K562 (cell line): ENCODE data around the gene HMG20B. TPM values are rescaled to one million over a fixed set of nuclear protein-coding genes. Genes with fewer than 3 reads are reported as not detected.

Source experiments
- ARNT ChIP-seq, 2 experiments: fragments of 450-650 bp; IDR thresholded peaks; 2 replicates each; pipeline ENCODE4 v1.6.1; 2016; ENCODE audit warnings: mild to moderate bottlenecking in 1 of 2
- BHLHE40 ChIP-seq: IDR thresholded peaks from 2 replicates; pipeline ENCODE4 v1.6.1; 2011; ENCODE audit warnings: low read length, improper control_type of control experiment
- HEY1 ChIP-seq: fragments of 250-450 bp; sonication (Bioruptor Pico); IDR thresholded peaks from 2 replicates; pipeline ENCODE4 v1.5.0; 2020; ENCODE audit warnings: mild to moderate bottlenecking, moderate library complexity, borderline replicate concordance
- KAT8 ChIP-seq: fragments of 450-650 bp; IDR thresholded peaks from 2 replicates; pipeline ENCODE4 v1.6.1; 2016; ENCODE audit warnings: low read depth, mild to moderate bottlenecking
- MAFF ChIP-seq: IDR thresholded peaks from 2 replicates; pipeline ENCODE4 v1.6.1; 2012; ENCODE audit warnings: low read length, improper control_type of control experiment
- MTA1 ChIP-seq: fragments of 450-650 bp; IDR thresholded peaks from 2 replicates; pipeline ENCODE4 v1.6.1; 2017; ENCODE audit warnings: borderline replicate concordance
- PTRF ChIP-seq: fragments of 450-650 bp; IDR thresholded peaks from 2 replicates; pipeline ENCODE4 v1.6.1; 2016; ENCODE audit warnings: mild to moderate bottlenecking, missing genetic modification characterization, missing compliant biosample characterization
- SUPT5H ChIP-seq: fragments of 450-650 bp; IDR thresholded peaks from 2 replicates; pipeline ENCODE4 v1.6.1; 2016
- TBL1XR1 ChIP-seq, 2 experiments: IDR thresholded peaks; 2 replicates each; pipeline ENCODE4 v1.6.1; 2012; ENCODE audit warnings: improper control_type of control experiment in 2 of 2, low read length in 2 of 2, mild to moderate bottlenecking in 1 of 2
- TFAM ChIP-seq: fragments of 250-450 bp; sonication (Bioruptor Pico); conservative IDR thresholded peaks from 2 replicates; pipeline ENCODE4 v1.5.0; 2021; ENCODE audit warnings: mild to moderate bottlenecking, moderate library complexity
- ZBTB17 ChIP-seq: fragments of 450-650 bp; formaldehyde crosslinking; IDR thresholded peaks from 2 replicates; pipeline ENCODE4 v1.4.0; 2020; ENCODE audit warnings: mild to moderate bottlenecking
- ZFP1 ChIP-seq: fragments of 450-650 bp; formaldehyde crosslinking; IDR thresholded peaks from 2 replicates; pipeline ENCODE4 v1.4.0; 2020; ENCODE audit warnings: mild to moderate bottlenecking, mixed read lengths
- ZNF124 ChIP-seq: sonication (generic); formaldehyde crosslinking; IDR thresholded peaks from 2 replicates; pipeline ENCODE4 v1.8.1; 2022; ENCODE audit warnings: missing genetic modification reagents
- ZNF134 ChIP-seq: fragments of 250-450 bp; sonication (Bioruptor Pico); conservative IDR thresholded peaks from 2 replicates; pipeline ENCODE4 v1.4.0; 2020
- ZNF41 ChIP-seq: fragments of 250-450 bp; sonication (Bioruptor Pico); conservative IDR thresholded peaks from 2 replicates; pipeline ENCODE4 v1.4.0; 2020; ENCODE audit warnings: mild to moderate bottlenecking
- ZNF75A ChIP-seq: fragments of 450-650 bp; formaldehyde crosslinking; IDR thresholded peaks from 2 replicates; pipeline ENCODE4 v1.4.0; 2020; ENCODE audit warnings: mild to moderate bottlenecking
- ZNF778 ChIP-seq: fragments of 450-650 bp; formaldehyde crosslinking; IDR thresholded peaks from 2 replicates; pipeline ENCODE4 v1.4.0; 2020; ENCODE audit warnings: mild to moderate bottlenecking, moderate library complexity
- polyA plus RNA-seq, 8 experiments: library from polyadenylated mRNA; depleted of rRNA in 4 of 8; stranded (reverse) in 5 of 8; unstranded in 3 of 8; fragments of >200 nt; fragmentation: Nextera tagmentation in 2 of 8; fragmentation: Illumina TruSeq in 1 of 8; extraction: Ambion mirVana in 2 of 8; extraction: Trizol in 1 of 8; gene quantifications; 2 replicates each; pipeline versions ENCODE4 v1.2.1 to v1.2.3, GENCODE V29; 2011 to 2014; ENCODE audit warnings: inconsistent platforms in 1 of 8, missing spikeins in 1 of 8
- total RNA-seq, 7 experiments: library from RNA; depleted of rRNA in 6 of 7; stranded (reverse); fragments of >200 nt in 6 of 7; fragmentation: Illumina TruSeq in 2 of 7; extraction: Trizol in 2 of 7; gene quantifications; 2 replicates each; pipeline versions ENCODE4 v1.2.1 to v1.2.3, GENCODE V29; 2011 to 2021; ENCODE audit warnings: low replicate concordance in 1 of 7
- TF ChIP-seq, protein P1 (sequence below): fragments of 150-350 bp; conservative IDR thresholded peaks from 2 replicates; pipeline ENCODE4 v1.6.1; 2014; ENCODE audit warnings: low read length
- TF ChIP-seq, protein P2 (sequence below): fragments of 450-650 bp; IDR thresholded peaks from 2 replicates; pipeline ENCODE4 v1.6.1; 2016; ENCODE audit warnings: borderline replicate concordance
- TF ChIP-seq, protein P3 (sequence below), 2 experiments: fragments of 150-350 bp in 1 of 2; IDR thresholded peaks; 2 replicates each; pipeline ENCODE4 v1.6.1; 2012 to 2016; ENCODE audit warnings: low read depth in 2 of 2, low read length in 2 of 2, mild to moderate bottlenecking in 1 of 2, moderate library complexity in 1 of 2
- TF ChIP-seq, protein P4 (sequence below): sonication (generic); formaldehyde crosslinking; IDR thresholded peaks from 2 replicates; pipeline ENCODE4 v1.8.1; 2022; ENCODE audit warnings: missing genetic modification reagents

HMG20B gene
- total and polyA plus RNA-seq, 9 of the 15 experiments (the other 6 are each of a cell fraction or from before 2014, with no cell fraction given): 0.35 to 172 (median 38.6) TPM

DNA sequence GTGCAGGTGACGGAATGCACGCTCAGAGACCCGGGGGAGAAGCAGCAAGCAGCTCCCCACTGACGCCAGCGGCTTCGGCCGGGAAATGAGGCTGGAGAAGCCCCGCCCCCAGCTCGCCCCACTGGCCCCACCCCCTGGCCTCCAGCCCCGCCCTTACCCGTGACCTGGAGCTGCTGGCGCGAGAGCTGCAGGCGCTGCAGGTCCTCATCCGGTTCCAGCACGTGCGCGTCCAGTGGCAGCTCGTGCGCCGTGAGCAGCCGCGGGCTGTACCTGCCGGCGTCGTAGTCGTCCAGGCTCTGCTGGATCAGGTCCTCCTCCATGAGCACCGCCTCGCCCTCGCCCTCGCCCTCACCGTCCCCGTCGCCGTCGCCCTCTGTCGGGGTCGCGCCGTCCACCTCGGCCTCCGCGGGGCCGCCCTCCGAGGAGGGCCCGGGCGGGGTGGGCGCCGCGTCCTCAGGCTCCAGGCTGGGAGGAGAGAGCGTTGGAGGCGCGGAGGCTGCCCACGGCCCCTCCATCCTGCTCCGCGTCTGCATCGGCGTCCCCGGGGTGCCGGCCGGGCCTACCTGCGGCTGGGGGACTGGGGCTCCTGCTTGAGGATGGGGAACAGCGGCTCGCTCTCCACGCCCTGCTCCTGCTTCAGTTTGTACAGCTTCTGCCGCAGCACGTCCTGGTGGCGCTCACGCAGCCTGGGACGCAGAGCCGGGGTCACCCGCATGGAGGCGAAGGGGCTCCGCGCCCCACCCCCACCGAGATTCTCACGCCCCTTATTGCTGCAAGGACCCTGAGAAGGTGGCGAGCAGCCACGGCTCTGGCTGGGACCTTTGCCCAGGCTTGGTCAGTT lies 40.4 kb downstream of the HMG20B start (continued):
- TF ChIP-seq, protein P1, sequence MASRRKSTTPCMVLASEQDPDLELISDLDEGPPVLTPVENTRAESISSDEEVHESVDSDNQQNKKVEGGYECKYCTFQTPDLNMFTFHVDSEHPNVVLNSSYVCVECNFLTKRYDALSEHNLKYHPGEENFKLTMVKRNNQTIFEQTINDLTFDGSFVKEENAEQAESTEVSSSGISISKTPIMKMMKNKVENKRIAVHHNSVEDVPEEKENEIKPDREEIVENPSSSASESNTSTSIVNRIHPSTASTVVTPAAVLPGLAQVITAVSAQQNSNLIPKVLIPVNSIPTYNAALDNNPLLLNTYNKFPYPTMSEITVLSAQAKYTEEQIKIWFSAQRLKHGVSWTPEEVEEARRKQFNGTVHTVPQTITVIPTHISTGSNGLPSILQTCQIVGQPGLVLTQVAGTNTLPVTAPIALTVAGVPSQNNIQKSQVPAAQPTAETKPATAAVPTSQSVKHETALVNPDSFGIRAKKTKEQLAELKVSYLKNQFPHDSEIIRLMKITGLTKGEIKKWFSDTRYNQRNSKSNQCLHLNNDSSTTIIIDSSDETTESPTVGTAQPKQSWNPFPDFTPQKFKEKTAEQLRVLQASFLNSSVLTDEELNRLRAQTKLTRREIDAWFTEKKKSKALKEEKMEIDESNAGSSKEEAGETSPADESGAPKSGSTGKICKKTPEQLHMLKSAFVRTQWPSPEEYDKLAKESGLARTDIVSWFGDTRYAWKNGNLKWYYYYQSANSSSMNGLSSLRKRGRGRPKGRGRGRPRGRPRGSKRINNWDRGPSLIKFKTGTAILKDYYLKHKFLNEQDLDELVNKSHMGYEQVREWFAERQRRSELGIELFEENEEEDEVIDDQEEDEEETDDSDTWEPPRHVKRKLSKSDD: no peak
- TF ChIP-seq ZNF41 (no peak), ZNF778 (CRISPR knock-in tag) (no peak), HEY1 (CRISPR knock-in tag) (no peak), MTA1 (no peak), ZNF75A (CRISPR knock-in tag) (no peak), TFAM (CRISPR knock-in tag) (no peak), PTRF (tag) (no peak), ZNF134 (no peak), MAFF (no peak), BHLHE40 (peak; percentile 99), ARNT (IDR thresholded peaks at IDR 0.05) (no peak), SUPT5H (no peak), KAT8 (no peak), ZBTB17 (CRISPR knock-in tag) (no peak), ZFP1 (CRISPR knock-in tag) (no peak), TBL1XR1 (IDR thresholded peaks at IDR 0.05; ENCODE audit: low read length in 2 of 2) (no peak), ZNF124 (no peak)
- TF ChIP-seq, protein P2, sequence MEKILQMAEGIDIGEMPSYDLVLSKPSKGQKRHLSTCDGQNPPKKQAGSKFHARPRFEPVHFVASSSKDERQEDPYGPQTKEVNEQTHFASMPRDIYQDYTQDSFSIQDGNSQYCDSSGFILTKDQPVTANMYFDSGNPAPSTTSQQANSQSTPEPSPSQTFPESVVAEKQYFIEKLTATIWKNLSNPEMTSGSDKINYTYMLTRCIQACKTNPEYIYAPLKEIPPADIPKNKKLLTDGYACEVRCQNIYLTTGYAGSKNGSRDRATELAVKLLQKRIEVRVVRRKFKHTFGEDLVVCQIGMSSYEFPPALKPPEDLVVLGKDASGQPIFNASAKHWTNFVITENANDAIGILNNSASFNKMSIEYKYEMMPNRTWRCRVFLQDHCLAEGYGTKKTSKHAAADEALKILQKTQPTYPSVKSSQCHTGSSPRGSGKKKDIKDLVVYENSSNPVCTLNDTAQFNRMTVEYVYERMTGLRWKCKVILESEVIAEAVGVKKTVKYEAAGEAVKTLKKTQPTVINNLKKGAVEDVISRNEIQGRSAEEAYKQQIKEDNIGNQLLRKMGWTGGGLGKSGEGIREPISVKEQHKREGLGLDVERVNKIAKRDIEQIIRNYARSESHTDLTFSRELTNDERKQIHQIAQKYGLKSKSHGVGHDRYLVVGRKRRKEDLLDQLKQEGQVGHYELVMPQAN: no peak
- TF ChIP-seq, protein P3, sequence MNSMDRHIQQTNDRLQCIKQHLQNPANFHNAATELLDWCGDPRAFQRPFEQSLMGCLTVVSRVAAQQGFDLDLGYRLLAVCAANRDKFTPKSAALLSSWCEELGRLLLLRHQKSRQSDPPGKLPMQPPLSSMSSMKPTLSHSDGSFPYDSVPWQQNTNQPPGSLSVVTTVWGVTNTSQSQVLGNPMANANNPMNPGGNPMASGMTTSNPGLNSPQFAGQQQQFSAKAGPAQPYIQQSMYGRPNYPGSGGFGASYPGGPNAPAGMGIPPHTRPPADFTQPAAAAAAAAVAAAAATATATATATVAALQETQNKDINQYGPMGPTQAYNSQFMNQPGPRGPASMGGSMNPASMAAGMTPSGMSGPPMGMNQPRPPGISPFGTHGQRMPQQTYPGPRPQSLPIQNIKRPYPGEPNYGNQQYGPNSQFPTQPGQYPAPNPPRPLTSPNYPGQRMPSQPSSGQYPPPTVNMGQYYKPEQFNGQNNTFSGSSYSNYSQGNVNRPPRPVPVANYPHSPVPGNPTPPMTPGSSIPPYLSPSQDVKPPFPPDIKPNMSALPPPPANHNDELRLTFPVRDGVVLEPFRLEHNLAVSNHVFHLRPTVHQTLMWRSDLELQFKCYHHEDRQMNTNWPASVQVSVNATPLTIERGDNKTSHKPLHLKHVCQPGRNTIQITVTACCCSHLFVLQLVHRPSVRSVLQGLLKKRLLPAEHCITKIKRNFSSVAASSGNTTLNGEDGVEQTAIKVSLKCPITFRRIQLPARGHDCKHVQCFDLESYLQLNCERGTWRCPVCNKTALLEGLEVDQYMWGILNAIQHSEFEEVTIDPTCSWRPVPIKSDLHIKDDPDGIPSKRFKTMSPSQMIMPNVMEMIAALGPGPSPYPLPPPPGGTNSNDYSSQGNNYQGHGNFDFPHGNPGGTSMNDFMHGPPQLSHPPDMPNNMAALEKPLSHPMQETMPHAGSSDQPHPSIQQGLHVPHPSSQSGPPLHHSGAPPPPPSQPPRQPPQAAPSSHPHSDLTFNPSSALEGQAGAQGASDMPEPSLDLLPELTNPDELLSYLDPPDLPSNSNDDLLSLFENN (IDR thresholded peaks at IDR 0.05; ENCODE audit: low read depth in 2 of 2, low read length in 2 of 2): no peak
- TF ChIP-seq, protein P4, sequence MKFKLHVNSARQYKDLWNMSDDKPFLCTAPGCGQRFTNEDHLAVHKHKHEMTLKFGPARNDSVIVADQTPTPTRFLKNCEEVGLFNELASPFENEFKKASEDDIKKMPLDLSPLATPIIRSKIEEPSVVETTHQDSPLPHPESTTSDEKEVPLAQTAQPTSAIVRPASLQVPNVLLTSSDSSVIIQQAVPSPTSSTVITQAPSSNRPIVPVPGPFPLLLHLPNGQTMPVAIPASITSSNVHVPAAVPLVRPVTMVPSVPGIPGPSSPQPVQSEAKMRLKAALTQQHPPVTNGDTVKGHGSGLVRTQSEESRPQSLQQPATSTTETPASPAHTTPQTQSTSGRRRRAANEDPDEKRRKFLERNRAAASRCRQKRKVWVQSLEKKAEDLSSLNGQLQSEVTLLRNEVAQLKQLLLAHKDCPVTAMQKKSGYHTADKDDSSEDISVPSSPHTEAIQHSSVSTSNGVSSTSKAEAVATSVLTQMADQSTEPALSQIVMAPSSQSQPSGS (CRISPR knock-in tag): no peak
